Peyer's patch (tissue), 4 donors: ENCODE measurements around the gene TMEM18. TPM values are rescaled to one million over a fixed set of nuclear protein-coding genes. Genes with fewer than 3 reads are reported as not detected.

Experiments used
- DNase-seq, 3 donors: peaks; one replicate each; pipeline ENCODE4 v3.0.0-alpha.2; 2017 to 2019
- H3K27ac ChIP-seq, 4 donors: fragments of 200-600 bp; sonication (generic); one replicate each; pipeline ENCODE4 v1.5.1; 2016 to 2019
- H3K27me3 ChIP-seq, 2 donors: fragments of 200-600 bp; sonication (generic); one replicate each; pipeline ENCODE4 v1.5.1; 2019
- H3K36me3 ChIP-seq, 3 donors: fragments of 200-600 bp; sonication (generic); one replicate each; pipeline ENCODE4 v1.5.1; 2016 to 2019
- H3K4me1 ChIP-seq, 4 donors: fragments of 200-600 bp; sonication (generic); one replicate each; pipeline ENCODE4 v1.5.1; 2016 to 2019
- H3K4me3 ChIP-seq, 4 donors: fragments of 200-600 bp; sonication (generic); 1 replicate in 3 of 4; 2 replicates in 1 of 4; pipeline ENCODE4 v1.5.1; 2016 to 2019; ENCODE audit warnings: mild to moderate bottlenecking in 1 of 4
- H3K9me3 ChIP-seq, 4 donors: fragments of 200-600 bp; sonication (generic); one replicate each; pipeline ENCODE4 v1.5.1; 2016 to 2019; ENCODE audit warnings: mild to moderate bottlenecking in 1 of 4
- POLR2A ChIP-seq, 2 donors: fragments of 450-650 bp; IDR thresholded peaks; one replicate each; pipeline ENCODE4 v1.5.1; 2017; ENCODE audit warnings: antibody characterized with exemption in 2 of 2, mild to moderate bottlenecking in 2 of 2, moderate library complexity in 2 of 2
- total RNA-seq, 4 donors: library from RNA; depleted of rRNA; stranded (reverse); fragments of >200 nt; gene quantifications; one replicate each; pipeline ENCODE4 v1.1.0, GENCODE V29; 2016
- TF ChIP-seq, protein P1 (sequence below), 6 experiments: fragments of 450-650 bp in 4 of 6; fragments of 200-600 bp in 2 of 6; sonication (generic) in 1 of 6; IDR thresholded peaks; one replicate each; pipeline ENCODE4 v1.5.1; 2017 to 2019; ENCODE audit warnings: antibody characterized with exemption in 6 of 6, mild to moderate bottlenecking in 3 of 6, moderate library complexity in 1 of 6

The TMEM18 gene
- total RNA-seq, 4 donors from 2014 or later, result 13.9 to 22.8 (median 16.4) TPM

DNA sequence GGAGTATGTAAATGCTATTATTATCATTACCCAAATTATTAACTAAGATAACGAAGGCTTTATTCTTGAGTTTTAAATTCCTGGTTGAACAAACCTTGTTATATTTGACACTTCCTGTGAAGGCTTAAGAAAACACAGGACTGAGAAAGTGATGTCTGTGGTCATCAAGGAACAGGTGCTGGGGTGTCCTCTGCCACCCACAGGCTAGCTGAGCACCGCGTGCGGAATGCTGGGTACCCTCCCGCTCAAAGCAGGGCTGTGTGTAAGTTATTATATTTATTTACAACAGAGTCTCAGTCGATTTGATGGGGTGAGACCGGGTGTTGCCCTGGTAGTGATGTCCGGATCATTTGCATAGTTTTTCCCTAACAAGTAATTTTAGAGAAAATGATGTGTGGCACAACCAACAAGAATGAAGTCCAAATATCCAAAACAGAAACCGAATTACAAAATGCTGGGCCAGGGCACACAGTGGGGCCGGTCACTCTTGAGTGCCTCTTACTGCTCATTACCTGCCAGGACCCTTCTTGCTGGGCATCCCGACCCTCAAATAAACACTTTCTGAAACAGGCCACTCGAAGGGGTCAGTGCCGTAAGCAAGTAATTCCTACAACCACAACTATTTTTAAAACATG is 49.2 kb downstream of the TMEM18 start:
- no peak for DNase-seq
- no peak for TF ChIP-seq POLR2A (IDR thresholded peaks at IDR 0.05)
- TF ChIP-seq, protein P1, sequence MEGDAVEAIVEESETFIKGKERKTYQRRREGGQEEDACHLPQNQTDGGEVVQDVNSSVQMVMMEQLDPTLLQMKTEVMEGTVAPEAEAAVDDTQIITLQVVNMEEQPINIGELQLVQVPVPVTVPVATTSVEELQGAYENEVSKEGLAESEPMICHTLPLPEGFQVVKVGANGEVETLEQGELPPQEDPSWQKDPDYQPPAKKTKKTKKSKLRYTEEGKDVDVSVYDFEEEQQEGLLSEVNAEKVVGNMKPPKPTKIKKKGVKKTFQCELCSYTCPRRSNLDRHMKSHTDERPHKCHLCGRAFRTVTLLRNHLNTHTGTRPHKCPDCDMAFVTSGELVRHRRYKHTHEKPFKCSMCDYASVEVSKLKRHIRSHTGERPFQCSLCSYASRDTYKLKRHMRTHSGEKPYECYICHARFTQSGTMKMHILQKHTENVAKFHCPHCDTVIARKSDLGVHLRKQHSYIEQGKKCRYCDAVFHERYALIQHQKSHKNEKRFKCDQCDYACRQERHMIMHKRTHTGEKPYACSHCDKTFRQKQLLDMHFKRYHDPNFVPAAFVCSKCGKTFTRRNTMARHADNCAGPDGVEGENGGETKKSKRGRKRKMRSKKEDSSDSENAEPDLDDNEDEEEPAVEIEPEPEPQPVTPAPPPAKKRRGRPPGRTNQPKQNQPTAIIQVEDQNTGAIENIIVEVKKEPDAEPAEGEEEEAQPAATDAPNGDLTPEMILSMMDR (IDR thresholded peaks at IDR 0.05), result no peak
- Histone ChIP-seq H3K9me3 (no peaks in the 10 kb centered on the region), H3K36me3 (no peaks in the 10 kb centered on the region), H3K27ac (no peak overlapping the region), H3K4me1 (no peaks in the 10 kb centered on the region), H3K27me3 (no peaks in the 10 kb centered on the region), H3K4me3 (no peak overlapping the region)

DNA sequence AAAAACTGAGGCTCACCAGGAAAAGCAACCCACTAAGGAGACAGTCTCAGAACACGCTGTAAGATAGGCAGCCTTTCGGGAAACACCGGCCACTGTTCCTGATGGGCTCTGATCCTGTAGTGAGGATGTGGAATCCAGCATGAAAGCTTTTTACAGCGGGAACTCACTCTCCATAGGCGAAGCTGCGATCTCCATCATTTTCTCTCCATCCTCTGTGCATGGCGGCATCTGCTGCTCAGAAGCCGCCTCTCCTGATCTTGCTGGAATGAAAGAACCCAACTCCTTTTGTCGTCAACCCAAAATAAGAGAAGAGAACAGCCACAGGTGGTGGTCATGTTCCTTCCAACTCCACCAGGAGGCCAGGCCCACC is 49.9 kb downstream of the TMEM18 start:
- Histone ChIP-seq H3K27ac (no peak overlapping the region), H3K36me3 (no peaks in the 10 kb centered on the region), H3K9me3 (no peaks in the 10 kb centered on the region), H3K4me3 (no peak overlapping the region), H3K27me3 (no peaks in the 10 kb centered on the region), H3K4me1 (no peaks in the 10 kb centered on the region)
- DNase-seq, result no peak
- TF ChIP-seq POLR2A (IDR thresholded peaks at IDR 0.05), result no peak
- TF ChIP-seq, protein P1 (IDR thresholded peaks at IDR 0.05), result no peak

DNA sequence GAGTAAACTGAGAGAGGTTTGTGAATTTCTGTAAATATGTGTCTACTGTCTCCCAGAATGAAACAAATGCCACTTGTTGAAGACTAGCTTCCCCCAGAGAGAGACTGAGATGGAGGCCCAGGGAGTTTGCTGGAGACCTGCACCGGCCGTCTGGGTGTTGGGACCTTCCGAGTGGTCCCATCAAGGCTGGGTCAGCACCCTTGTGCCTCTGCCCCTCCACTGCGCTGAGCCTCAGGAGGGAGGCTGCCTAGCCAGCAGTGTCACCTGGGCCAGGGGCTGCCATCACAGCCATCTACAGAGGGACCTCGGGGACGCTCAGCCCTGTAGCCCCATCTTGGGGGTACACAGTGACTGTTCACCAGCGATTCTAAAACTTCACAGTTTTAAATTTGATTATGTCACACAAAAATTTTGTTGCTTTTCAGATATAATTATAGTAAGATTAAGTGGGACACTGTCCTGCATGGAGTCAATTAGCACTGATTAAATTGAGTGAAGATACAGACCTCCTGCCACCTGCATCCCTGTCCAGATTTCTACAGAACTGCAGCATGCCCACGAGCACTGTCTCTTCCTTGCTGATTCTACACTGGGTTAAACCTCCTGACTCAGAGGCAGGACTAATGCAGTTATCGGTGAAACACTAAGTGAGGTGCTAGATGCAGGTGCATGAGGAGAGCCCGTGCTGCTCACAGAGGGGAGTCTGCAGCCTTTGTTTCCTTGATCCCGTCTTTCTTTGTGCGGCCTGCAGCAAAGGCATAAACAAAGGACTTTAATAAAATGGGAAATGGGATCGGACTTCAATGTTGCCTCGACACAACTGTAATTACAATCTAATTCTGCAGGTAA is 50.5 kb downstream of the TMEM18 start:
- no peaks in the 10 kb centered on the region for H3K9me3 ChIP-seq
- no peak for DNase-seq

DNA sequence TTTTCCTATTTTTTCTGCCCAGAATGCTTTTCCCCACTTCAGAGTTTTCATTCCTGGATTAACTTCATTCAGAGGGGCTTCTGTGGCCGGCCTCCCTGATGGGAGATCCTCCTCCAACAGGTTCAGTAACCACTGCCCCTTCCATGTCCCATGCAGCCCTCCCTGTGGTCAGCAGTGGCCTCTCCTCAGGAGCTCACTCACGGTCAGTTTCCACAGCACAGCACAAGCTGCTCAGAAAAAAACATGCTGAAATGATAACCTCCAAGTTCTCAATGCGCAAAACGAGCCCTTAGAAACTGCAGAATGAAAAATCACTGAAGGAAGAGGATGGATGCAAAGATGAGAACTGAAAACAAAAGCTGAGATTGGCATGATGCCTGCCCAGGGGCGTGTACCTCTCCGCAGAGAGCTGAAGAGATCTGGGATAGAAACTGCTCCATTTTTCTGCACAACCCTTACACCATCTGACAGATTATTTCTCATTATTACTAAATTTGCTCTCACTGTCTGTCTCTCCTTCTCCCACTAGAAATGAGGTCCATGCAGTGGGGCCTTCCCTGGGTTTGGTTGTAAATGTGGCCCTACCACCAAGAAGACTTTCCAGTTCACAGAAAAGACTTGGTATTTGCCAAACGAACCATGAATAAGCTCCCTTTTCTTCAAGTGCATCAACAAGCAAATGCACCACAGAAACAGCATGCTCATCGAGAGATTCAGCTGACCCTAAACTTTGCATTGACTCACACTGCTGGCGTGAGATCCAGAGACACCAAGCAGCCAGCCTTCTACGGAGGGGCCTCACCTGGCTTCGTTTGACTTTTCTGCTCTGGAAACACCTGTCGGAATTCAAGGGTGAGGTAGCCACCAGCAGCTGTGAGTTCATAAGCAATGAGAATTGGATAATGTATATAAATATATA is 51.5 kb downstream of the TMEM18 start:
- no peak for DNase-seq
- H3K9me3 ChIP-seq, result no peaks in the 10 kb centered on the region
- TF ChIP-seq, protein P1 (IDR thresholded peaks at IDR 0.05), result no peak
- TF ChIP-seq POLR2A (IDR thresholded peaks at IDR 0.05), result no peak

More for the DNA sequence above, 50.5 kb downstream of the TMEM18 start:
- Histone ChIP-seq H3K27me3 (no peaks in the 10 kb centered on the region), H3K4me3 (no peak overlapping the region), H3K36me3 (no peaks in the 10 kb centered on the region), H3K27ac (no peak overlapping the region), H3K4me1 (no peaks in the 10 kb centered on the region)
- no peak for TF ChIP-seq POLR2A (IDR thresholded peaks at IDR 0.05)
- TF ChIP-seq, protein P1 (IDR thresholded peaks at IDR 0.05), result no peak

DNA sequence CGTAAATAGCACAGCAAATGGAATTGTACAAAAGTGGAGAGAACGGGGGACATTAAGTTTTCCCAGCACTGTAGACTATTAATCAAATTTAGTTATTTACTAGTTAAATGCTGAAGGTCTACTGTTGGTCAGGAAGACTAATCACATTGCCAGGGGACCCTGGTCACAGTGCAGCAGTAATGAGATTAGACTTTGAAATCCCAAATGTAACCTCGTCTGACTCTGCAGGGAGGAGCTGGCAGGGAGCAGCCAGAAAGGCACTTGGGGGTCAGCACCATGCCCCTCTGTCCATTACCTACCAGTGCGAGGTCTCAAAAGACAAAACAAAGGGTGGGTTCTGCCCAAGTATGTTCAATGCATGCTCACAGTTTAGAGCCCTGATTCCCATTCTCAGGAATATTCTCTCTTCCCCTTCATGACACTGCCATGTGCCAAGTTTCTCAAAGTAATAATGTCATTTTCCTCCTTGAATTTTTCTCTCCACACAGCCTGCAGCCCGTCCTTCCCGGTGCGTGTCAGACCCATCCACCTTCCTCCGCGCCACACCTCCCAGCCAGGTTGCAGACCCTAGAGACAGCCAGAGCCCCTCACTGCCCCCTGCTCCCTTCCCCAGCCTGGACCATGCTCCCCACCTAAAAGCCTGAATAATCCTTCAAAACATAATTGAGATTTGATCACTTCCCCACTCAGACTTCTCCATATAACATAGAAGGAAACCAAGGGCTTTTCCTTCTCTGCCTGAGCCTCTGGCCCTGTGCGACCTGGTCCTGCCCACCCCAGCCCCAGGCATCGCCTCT is 52.5 kb downstream of the TMEM18 start:
- Histone ChIP-seq H3K4me3 (no peak overlapping the region), H3K9me3 (no peaks in the 10 kb centered on the region), H3K36me3 (no peaks in the 10 kb centered on the region), H3K27me3 (no peaks in the 10 kb centered on the region), H3K4me1 (no peaks in the 10 kb centered on the region), H3K27ac (no peak overlapping the region)
- no peak for DNase-seq
- TF ChIP-seq POLR2A (IDR thresholded peaks at IDR 0.05), result no peak
- TF ChIP-seq, protein P1 (IDR thresholded peaks at IDR 0.05), result no peak

More for the DNA sequence above, 51.5 kb downstream of the TMEM18 start:
- H3K27ac ChIP-seq, result no peak overlapping the region
- H3K4me3 ChIP-seq, result no peak overlapping the region
- H3K36me3 ChIP-seq, result no peaks in the 10 kb centered on the region
- H3K4me1 ChIP-seq, result no peaks in the 10 kb centered on the region
- H3K27me3 ChIP-seq, result no peaks in the 10 kb centered on the region
